HCEC 1CT (cell line): ENCODE results near the gene PWWP2B.
"Not testable (repeated sequence)": the region's sequence is repeated elsewhere in the genome, so short reads cannot be mapped to it uniquely, and the experiment has no call there.

ENCODE experiments used
- DNase-seq: peaks from one replicate; pipeline ENCODE4 v3.0.0-alpha.2; 2017

Gene PWWP2B

DNA sequence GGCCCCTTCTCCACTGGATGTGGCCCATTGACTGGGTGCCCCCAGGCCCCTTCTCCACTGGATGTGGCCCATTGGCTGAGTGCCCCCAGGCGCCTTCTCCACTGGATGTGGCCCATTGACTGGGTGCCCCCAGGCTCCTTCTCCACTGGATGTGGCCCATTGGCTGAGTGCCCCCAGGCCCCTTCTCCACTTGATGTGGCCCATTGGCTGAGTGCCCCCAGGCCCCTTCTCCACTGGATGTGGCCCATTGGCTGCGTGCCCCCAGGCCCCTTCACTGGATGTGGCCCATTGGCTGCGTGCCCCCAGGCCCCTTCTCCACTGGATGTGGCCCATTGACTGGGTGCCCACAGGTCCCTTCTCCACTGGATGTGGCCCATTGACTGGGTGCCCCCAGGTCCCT, 39.1 kb downstream of the PWWP2B start:
- not testable (repeated sequence) for DNase-seq

DNA sequence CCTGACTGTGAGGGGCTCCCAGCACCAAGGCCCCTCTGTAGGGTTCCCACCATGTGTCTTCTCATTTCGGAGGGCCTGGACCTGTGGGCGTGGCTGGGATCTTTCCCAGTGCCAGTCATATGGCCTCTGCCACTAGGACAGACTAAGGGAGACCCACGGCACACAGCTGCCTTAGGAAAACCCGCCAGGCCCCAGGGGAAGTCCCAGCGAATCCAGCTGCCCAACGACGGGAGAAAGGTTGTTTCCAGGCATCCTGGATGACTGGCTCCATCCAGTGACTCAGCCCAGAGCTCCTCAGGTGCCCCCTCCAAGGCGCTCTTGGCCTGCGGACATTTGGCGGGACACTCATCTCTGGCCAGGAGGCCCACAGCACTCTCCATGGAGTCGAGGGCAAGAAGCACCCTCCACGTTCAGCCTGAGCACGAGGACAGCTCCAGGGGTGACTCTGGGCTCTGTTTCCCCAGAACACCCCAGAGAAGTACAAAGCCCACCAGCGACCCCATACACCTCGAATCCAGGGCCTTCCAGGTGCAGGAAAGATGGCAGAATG, 39.9 kb downstream of the PWWP2B start:
- no peak for DNase-seq

DNA sequence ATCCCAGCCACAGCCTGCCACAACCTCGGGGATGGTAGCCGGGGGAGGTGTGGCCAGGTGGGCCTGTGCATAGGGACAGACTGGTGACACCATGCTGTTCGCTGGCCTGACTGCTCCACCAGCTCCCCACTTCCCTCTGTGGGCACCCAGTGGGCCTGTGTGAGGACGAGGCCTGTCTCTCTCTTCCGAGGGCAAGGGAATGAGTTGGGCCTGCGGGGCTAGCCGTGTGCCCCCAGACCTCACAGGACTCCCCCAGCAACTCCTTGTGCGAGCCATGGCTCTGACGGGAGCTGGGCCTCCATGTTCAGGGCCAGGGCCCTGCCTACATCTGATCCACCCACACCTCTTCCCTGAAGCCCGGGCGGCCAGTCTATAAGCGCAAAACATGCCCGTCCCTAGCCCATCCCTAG, 40.5 kb downstream of the PWWP2B start:
- no peak for DNase-seq

DNA sequence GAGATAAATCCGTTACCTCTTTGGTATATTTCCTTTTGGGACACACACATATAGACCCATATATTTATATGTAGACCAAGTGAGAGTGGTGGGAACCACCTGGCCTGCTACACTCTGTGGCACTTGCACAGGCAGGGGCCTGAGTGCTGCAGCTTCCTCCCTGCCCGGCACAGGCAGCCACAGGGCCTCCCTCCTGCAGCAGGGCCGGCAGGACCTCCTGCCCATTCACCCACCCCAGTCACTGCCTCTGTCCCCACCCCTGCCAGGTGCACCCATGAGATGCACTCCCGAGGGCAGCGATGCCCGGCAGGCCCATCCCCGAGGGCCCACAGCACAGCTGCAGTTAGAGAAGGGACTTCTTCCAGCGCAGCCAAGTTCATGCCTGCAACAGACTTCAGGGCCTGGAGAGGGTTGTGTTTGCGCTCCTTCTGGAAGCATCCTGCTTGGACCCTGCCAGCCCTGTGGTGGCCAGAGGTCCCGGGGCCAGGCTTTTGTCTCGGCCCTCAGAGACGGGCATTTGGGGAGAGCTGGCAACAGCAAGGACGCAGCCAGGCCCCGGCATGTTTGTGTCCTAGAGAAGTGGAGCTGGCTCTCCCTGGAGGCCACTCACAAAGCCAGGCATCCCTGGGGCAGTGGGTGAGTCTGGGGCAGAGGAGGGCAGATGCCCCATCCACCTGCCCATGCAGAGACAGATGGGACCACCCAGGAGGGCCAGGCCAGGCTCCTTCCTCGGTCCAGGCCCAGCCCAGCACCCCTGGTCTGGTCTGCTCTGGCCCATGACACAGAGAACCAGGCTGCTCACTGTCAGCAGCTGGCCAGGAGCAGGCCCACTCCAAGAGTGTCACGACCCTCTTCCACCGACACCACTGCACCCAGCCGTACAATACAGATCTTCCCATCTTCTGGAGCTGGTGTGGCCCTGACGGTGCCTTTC, 41.4 kb downstream of the PWWP2B start:
- DNase-seq = no peak

DNA sequence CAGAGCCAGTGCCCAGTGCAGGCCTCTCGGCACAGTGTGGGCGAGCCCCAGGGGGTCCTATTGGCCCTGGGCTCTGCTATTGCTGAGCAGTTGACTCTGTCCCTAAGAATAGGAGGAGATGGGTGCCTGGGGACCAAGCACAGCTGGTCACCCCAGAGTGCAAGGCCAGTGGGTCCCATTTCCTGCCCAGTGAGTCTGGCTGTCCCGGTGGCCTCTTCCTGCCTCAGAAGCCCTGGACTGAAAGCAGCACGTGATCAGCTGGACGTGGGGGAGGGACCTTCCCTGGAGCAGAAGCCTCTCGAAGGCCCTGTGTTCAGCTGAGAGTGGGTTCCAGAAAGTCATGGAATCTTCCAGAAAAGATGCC, 42.0 kb downstream of the PWWP2B start:
- DNase-seq = no peak

- no peak for DNase-seq
Measured at GRCh38 chr10:132439424-132440163, 42.6 kb downstream of the PWWP2B start.

DNA sequence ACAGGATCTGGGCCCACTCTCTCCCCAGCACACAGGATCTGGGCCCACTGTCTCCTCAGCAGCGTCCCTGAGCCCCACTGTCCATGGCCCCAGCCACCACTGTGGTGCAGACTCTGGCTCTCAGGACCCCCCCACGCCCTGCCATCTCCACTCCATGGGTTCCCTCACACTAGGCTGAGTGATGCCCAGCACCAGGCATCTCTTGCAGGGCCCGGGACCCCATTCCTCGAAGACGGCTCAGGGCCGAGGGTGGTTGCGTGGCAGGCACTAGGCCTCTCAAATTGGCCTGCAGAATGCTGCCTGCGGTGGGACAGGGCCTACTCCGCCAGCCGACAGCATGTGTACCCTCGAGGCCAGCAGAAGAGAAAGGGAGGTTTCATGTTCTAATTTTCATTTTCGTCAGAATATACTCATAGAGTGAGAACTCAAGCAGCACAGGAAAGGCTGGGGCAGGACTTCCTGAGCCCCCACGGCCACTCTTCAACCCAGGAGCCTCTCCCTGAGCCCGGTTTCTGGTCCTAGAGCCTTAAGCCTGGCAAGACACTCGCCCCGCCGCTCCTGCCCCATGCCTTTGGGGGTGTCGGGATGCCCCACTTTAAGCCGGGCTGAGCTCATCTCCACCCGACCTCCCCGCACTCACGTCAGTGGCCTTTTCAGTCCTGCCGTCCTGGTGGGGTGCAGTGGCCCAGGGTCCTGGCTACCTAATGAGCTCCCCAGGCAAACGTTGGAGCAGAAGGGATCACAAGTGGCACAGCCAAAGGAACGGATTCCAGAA, 44.0 kb downstream of the PWWP2B start:
- no peak for DNase-seq

DNA sequence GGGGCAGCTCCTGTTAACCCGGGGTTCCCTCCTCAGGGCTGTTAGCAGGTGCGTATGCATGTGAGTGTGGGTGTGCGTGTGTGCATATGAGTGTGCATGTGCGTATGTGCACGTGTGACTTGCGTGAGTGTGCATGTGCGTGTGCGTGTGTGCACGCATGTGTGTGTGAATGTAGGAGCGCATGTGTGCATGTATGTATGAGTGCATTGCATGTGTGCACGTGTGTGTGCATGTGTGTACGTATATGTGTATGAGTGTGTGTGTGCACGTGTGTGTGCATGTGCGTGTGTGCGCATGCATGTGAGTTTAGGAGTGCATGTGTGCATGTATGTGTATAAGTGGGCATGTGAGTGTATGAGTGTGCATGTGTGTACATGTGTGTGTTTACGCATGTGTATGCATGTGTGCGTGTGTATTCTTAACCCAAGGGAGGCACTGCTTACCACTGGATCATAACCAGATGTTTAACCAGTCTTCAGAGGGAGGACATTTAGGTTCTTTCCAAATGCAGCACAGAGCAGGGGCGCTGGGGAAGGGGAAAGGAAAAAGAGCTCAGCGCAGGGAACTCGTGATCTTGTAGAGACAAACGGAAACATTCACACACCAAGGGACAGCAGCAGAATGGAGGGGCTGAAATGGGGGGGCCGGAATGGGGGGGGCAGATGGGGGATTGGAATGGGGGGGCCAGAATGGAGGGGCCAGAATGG, 45.0 kb downstream of the PWWP2B start:
- DNase-seq = no peak

DNA sequence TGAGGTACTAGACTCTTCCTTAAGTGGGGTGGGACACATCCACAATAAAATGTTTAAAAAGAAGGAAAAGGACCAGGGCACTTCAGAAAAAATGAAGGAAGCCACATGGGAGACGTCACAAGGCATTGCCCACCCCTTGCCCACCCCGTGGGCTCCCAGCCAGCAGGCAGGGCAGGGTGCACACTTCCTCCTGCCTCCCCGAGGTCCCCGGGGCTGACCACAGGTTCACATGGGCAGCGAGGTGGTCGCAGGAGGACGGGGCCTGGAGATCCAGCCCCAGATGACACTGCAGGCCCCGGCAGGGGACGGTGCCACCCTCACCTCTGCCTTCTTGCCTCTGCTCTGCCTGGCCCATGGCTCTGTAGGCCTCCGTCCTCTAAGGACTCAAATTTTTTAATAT, 45.6 kb downstream of the PWWP2B start:
- DNase-seq = no peak

- DNase-seq = peak; percentile 54
Measured at GRCh38 chr10:132443605-132443982, 46.6 kb downstream of the PWWP2B start.

- no peak for DNase-seq
Measured at GRCh38 chr10:132443983-132444876, 47.2 kb downstream of the PWWP2B start.

- no peak for DNase-seq
Measured at GRCh38 chr10:132444877-132445351, 47.9 kb downstream of the PWWP2B start.

GRCh38 chr10:132445516-132446194, 48.7 kb downstream of the PWWP2B start:
- DNase-seq = no peak

- no peak for DNase-seq
Measured at GRCh38 chr10:132446195-132446581, 49.2 kb downstream of the PWWP2B start.

DNA sequence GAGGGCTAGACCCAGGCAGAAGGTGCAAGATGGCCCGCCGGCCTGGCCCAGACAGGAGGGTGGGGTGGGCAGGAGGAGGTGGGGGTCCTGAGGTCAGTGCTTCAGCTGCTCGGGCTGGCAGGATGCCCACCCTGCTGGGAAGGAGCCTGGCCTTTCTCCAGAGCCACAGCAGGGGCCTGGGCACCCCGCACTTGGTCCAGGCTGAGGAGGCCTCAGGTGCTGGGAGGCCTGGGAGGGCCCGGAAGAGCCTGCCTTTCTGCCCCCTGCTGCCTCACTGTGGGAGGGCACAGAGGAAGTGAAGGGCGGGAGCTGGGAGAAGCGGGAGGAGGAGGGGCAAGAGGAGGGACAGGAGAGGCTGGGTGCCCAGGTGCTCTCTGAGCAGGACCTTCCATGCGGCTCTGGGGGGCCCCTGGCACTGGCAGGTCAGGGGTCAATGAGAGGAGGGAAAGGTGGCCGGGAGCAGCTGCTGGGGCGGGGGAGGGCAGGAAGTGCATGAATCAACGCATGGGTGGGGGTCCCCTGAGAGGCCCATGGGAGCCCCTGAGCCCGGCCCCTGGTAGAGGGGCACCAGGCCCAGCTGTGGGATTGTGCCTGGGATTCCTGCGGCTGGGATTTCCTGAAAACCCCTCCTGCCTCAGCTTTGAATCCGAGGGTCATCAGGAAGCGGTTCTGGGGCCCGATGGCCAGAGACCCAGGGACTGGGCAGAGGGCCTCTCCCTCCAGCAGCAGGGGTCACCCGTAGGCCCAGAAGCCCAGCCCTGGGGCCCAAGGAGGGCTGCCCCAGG, 49.9 kb downstream of the PWWP2B start:
- DNase-seq = no peak

GRCh38 chr10:132447446-132448247, 50.6 kb downstream of the PWWP2B start:
- DNase-seq = peak; percentile 52

GRCh38 chr10:132448248-132448731, 51.3 kb downstream of the PWWP2B start:
- peak; percentile 56 for DNase-seq

DNA sequence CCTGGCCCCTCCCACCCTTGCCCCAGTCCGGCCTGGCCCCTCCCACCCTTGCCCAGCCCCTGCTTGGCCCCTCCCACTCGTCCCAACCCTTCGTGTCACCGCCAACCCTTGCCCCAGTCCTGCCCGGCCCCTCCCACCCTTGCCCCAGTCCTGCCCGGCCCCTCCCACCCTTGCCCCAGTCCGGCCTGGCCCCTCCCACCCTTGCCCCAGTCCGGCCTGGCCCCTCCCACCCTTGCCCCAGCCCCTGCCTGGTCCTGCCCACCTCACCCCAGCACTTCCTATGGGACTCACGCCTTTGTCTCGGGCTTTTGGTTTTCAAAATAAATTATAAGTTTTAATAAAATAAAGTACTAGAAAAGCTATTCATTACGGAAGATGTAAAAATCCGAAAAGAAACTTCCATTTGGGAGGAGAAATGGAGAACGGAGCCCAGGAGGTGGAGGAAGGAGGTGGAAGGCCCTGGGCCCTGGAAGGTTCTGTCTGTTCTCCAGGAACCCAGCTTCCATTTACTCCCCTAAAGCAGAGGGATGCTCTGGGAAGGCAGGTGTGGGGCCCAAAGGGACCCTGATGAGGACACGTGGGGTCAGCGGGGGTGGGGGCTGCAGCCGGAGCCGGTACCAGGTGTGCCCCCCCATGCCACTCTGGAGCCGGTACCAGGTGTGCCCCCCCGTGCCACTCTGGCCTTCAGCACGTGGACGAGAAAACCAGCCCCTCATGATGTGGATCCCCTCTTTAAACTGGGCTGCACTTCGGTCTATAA, 52.2 kb downstream of the PWWP2B start:
- no peak for DNase-seq
